NCI-H146 treated with DMSO at 0.1 percent for 48 hours (cell line): ENCODE data around the gene ASNSD1.
A peak's percentile ranks its signal among the peaks of the same experiment; 100 is the strongest.
"Not testable (repeated sequence)": the region's sequence is repeated elsewhere in the genome, so short reads cannot be mapped to it uniquely, and the experiment has no call there.

Source experiments
- DNase-seq: peaks from one replicate; lab custom pipeline; 2025; ENCODE audit not compliant: unreplicated experiment; lab: John Stamatoyannopoulos, UW

Gene ASNSD1

GRCh38 chr2:189685540-189686229 lies 24.4 kb downstream of the ASNSD1 start:
- no peak for DNase-seq

GRCh38 chr2:189687796-189688195 lies 26.5 kb downstream of the ASNSD1 start:
- DNase-seq = not testable (repeated sequence)

GRCh38 chr2:189696223-189696622 lies 35.0 kb downstream of the ASNSD1 start:
- no peak for DNase-seq

- DNase-seq = peak; percentile 53
Observed at GRCh38 chr2:189698020-189698887, 37.0 kb downstream of the ASNSD1 start.

GRCh38 chr2:189700681-189701080 lies 39.4 kb downstream of the ASNSD1 start:
- no peak for DNase-seq

GRCh38 chr2:189702071-189702470 lies 40.8 kb downstream of the ASNSD1 start:
- DNase-seq = no peak

GRCh38 chr2:189709501-189710221 lies 48.4 kb downstream of the ASNSD1 start:
- DNase-seq = no peak

GRCh38 chr2:189717593-189717992 lies 56.3 kb downstream of the ASNSD1 start:
- DNase-seq = not testable (repeated sequence)

- DNase-seq = no peak
Observed at GRCh38 chr2:189719571-189719970, 58.3 kb downstream of the ASNSD1 start.
